Activated T-cell treated with anti-CD3 and anti-CD28 coated beads, Interleukin-2, amount 50 U/mL, for 24 hours (primary cell): ENCODE results near the gene FAM83G.
A peak's percentile ranks its signal among the peaks of the same experiment; 100 is the strongest.
"Not testable (repeated sequence)": the region's sequence is repeated elsewhere in the genome, so short reads cannot be mapped to it uniquely, and the experiment has no call there.

Experiments used
- DNase-seq: peaks from one replicate; pipeline ENCODE4 v3.0.0-alpha.2; 2020
- H3K27ac Mint-ChIP-seq: 2 replicates; pipeline ENCODE4 v1.8.0; 2020; ENCODE audit warnings: mild to moderate bottlenecking, mixed read lengths
- H3K27me3 Mint-ChIP-seq: 2 replicates; pipeline ENCODE4 v1.8.0; 2020; ENCODE audit warnings: mixed read lengths
- H3K36me3 Mint-ChIP-seq: 2 replicates; pipeline ENCODE4 v1.8.0; 2020; ENCODE audit warnings: low read depth, mixed read lengths
- H3K4me1 Mint-ChIP-seq: 2 replicates; pipeline ENCODE4 v1.8.0; 2020; ENCODE audit warnings: low read depth, mixed read lengths
- H3K4me3 Mint-ChIP-seq: 2 replicates; pipeline ENCODE4 v1.8.0; 2020; ENCODE audit warnings: mild to moderate bottlenecking, moderate library complexity, mixed read lengths
- H3K9me3 Mint-ChIP-seq: 2 replicates; pipeline ENCODE4 v1.8.0; 2020; ENCODE audit warnings: mixed read lengths

Gene FAM83G

GRCh38 chr17:18956581-18956980 is 48.0 kb downstream of the FAM83G start:
- Mint-ChIP-seq H3K36me3 (no peaks in the 10 kb centered on the region), H3K27me3 (no peaks in the 10 kb centered on the region), H3K4me3 (no peak overlapping the region), H3K4me1 (peaks cover 33% of the 10 kb centered on the region), H3K9me3 (no peaks in the 10 kb centered on the region), H3K27ac (no peak overlapping the region)
- no peak for DNase-seq

- DNase-seq, H3K36me3 Mint-ChIP-seq, H3K9me3 Mint-ChIP-seq, H3K27me3 Mint-ChIP-seq, H3K27ac Mint-ChIP-seq, H3K4me3 Mint-ChIP-seq: not testable (repeated sequence)
- peaks cover 30% of the 10 kb centered on the region for H3K4me1 Mint-ChIP-seq
Observed at GRCh38 chr17:18956021-18956420, 48.5 kb downstream of the FAM83G start.

DNA sequence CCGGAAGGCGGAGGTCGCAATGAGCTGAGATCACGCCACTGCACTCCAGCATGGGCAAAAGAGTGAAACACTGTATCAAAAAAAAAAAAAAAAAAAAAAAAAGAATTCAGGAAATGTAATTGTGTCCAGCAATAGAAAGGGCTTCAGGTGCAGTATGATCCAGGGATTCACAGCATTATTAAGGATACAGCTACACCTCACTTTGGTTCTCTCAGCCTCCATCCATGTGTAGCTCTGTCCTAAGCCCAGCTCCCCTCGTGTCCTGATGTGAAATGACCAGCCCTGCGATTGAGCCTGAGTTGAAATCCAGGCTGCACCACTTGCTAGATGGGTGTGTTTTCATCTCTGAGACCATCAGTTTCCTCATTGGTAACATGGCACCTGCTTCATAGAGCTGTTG is 49.6 kb downstream of the FAM83G start:
- no peak for DNase-seq
- Mint-ChIP-seq H3K4me1 (peaks cover 23% of the 10 kb centered on the region), H3K36me3 (no peaks in the 10 kb centered on the region), H3K4me3 (no peak overlapping the region), H3K27ac (peak overlapping the region; percentile 30), H3K27me3 (no peaks in the 10 kb centered on the region), H3K9me3 (no peaks in the 10 kb centered on the region)

- DNase-seq: no peak
- Mint-ChIP-seq H3K36me3 (no peaks in the 10 kb centered on the region), H3K4me1 (peaks cover 22% of the 10 kb centered on the region), H3K9me3 (no peaks in the 10 kb centered on the region), H3K4me3 (no peak overlapping the region), H3K27me3 (no peaks in the 10 kb centered on the region), H3K27ac (no peak overlapping the region)
Observed at GRCh38 chr17:18954321-18954720, 50.2 kb downstream of the FAM83G start.

DNA sequence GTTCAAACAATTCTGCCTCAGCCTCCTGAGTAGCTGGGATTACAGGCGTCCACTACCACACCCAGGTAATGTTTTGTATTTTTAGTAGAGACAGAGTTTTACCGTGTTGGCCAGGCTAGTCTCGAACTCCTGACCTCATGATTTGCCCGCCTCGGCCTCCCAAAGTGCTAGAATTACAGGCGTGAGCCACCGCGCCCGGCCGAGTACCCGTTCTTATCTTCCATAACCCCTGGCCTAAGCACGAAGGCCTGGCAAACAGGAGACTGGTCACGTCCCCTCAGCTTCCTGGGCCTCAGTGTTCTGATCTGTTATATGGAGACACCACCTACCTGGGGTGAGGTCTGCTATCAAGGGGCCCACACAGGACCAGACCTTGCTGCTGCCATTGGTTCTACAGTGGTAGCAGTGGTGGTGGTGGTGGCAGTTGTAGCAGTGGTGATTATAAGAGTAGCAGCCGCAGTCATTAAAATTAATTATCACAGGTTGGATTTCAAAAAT is 51.3 kb downstream of the FAM83G start:
- Mint-ChIP-seq H3K4me1 (peaks cover 22% of the 10 kb centered on the region), H3K4me3 (no peak overlapping the region), H3K9me3 (no peaks in the 10 kb centered on the region), H3K27me3 (no peaks in the 10 kb centered on the region), H3K36me3 (no peaks in the 10 kb centered on the region), H3K27ac (no peak overlapping the region)
- DNase-seq: no peak

GRCh38 chr17:18951941-18952842 is 52.4 kb downstream of the FAM83G start, which contains the start of gene SLC5A10:
Gene SLC5A10, plus strand, starts transcription at chr17:18952165. Its CDS starts 41 bp downstream, at chr17:18952206.
- H3K9me3 Mint-ChIP-seq: no peaks in the 10 kb centered on the region

GRCh38 chr17:18950944-18951905 is 53.3 kb downstream of the FAM83G start:
- no peaks in the 10 kb centered on the region for H3K36me3 Mint-ChIP-seq
- H3K27ac Mint-ChIP-seq: no peak overlapping the region
- H3K4me1 Mint-ChIP-seq: peaks cover 20% of the 10 kb centered on the region
- no peak overlapping the region for H3K4me3 Mint-ChIP-seq
- H3K27me3 Mint-ChIP-seq: no peaks in the 10 kb centered on the region
- DNase-seq: no peak
- H3K9me3 Mint-ChIP-seq: no peaks in the 10 kb centered on the region

More at GRCh38 chr17:18951941-18952842, 52.4 kb downstream of the FAM83G start, which contains the start of gene SLC5A10:
- no peaks in the 10 kb centered on the region for H3K27me3 Mint-ChIP-seq
- DNase-seq: no peak
- H3K27ac Mint-ChIP-seq: no peak within 1 kb of the TSS
- peaks cover 20% of the 10 kb centered on the region for H3K4me1 Mint-ChIP-seq
- H3K4me3 Mint-ChIP-seq: no peak within 1 kb of the TSS
- no peaks in the 10 kb centered on the region for H3K36me3 Mint-ChIP-seq

DNA sequence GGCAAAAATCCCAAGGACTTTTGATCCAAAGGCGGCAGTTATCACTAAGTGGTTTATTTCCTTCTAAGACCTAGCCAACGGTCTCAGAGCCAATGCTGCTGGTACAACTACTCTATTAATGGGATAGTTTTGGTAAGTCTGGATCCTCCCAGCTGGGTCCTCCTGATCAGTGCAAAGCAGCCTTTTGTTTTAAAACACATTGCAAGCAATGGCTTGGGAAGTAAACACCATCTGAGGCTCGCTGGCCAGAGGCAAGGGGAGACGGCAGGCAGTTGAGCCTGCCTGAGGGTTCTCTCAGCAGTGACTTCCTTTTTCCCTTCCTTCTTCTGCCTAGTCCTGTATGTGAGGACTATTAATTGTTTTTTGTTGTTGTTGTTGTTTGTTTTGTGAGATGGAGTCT is 54.2 kb downstream of the FAM83G start:
- Mint-ChIP-seq H3K27ac (no peak overlapping the region), H3K4me3 (no peak overlapping the region), H3K36me3 (no peaks in the 10 kb centered on the region), H3K4me1 (peaks cover 15% of the 10 kb centered on the region), H3K27me3 (no peaks in the 10 kb centered on the region), H3K9me3 (no peaks in the 10 kb centered on the region)
- no peak for DNase-seq

GRCh38 chr17:18949566-18949965 is 55.0 kb downstream of the FAM83G start:
- H3K27ac Mint-ChIP-seq: no peak overlapping the region
- DNase-seq: no peak
- H3K9me3 Mint-ChIP-seq: no peaks in the 10 kb centered on the region
- H3K4me1 Mint-ChIP-seq: peaks cover 11% of the 10 kb centered on the region
- no peaks in the 10 kb centered on the region for H3K27me3 Mint-ChIP-seq
- no peaks in the 10 kb centered on the region for H3K36me3 Mint-ChIP-seq
- no peak overlapping the region for H3K4me3 Mint-ChIP-seq

DNA sequence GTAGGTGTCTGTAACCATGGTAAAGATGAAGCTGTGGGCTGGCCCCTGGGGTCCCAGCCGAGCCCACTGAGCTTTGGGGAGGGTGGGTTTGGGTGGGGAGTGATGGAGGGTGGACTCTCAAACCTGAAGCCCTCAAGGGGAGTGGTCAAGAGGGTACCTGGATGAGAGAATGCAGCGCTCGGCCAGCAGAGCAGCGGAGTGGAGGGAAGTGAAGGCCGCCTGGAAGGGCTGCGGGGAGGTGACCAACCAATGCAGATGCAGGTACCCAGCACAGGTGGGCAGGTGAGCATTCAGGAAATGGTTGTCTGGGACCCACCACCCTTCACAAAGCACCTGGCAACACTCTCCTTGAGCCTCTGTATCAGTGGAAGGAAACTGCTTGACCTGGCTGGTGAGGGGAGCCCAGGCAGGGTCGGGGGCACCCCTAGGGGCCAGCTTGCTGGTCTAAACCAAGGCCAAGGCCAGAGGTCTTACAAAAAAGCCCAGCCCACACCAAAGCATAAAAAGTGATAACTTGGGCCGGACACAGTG is 56.0 kb downstream of the FAM83G start:
- no peak for DNase-seq
- H3K27me3 Mint-ChIP-seq: no peaks in the 10 kb centered on the region
- no peak overlapping the region for H3K27ac Mint-ChIP-seq
- H3K4me1 Mint-ChIP-seq: peaks cover 3% of the 10 kb centered on the region
- no peaks in the 10 kb centered on the region for H3K9me3 Mint-ChIP-seq
- H3K36me3 Mint-ChIP-seq: no peaks in the 10 kb centered on the region
- H3K4me3 Mint-ChIP-seq: no peak overlapping the region

DNA sequence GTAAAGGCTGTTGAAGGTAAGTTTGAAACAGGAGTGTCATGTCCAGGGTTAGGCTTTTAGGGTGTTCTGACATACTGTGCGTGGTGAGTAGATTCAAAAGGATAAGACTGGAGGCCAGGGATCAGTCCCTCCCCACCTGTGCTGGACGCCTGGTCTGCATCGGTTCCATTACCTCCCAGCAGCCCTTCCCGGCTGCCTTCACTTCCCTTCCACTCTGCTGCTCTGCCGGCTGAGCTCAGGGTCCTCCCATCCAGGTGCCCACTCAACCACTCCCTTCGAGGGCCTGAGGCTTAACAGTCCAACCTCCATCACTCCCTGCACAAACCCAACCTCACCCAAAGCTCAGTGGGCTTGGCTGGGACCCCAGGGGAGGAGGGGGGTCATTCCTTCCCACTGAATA is 56.7 kb downstream of the FAM83G start:
- H3K27me3 Mint-ChIP-seq: no peaks in the 10 kb centered on the region
- H3K4me3 Mint-ChIP-seq: no peak overlapping the region
- DNase-seq: no peak
- no peaks in the 10 kb centered on the region for H3K9me3 Mint-ChIP-seq
- H3K4me1 Mint-ChIP-seq: peaks cover 1% of the 10 kb centered on the region
- H3K27ac Mint-ChIP-seq: no peak overlapping the region
- H3K36me3 Mint-ChIP-seq: no peaks in the 10 kb centered on the region

DNA sequence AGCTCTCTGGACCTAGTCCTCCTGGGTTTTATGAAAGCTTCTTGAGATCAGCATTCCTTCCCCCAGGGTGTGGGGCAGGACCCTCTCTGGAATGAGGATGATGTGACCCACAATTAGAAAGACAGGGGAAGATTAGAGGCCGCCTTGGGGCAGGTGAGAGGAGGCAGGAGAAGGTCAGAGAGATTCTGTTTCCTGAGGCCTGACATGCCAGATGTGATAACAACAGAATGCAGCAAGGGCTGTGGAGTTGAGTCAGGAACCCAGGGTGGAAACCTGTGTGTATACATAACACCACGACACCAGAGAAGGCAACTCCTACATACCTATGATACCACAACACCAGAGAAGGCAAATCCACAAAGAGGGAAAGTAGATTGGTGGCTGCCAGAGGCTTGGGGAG is 58.0 kb downstream of the FAM83G start:
- Mint-ChIP-seq H3K27me3 (no peaks in the 10 kb centered on the region), H3K36me3 (no peaks in the 10 kb centered on the region), H3K9me3 (no peaks in the 10 kb centered on the region), H3K27ac (no peak overlapping the region), H3K4me1 (no peaks in the 10 kb centered on the region), H3K4me3 (no peak overlapping the region)
- DNase-seq: no peak

- H3K4me3 Mint-ChIP-seq: no peak overlapping the region
- no peak for DNase-seq
- H3K27ac Mint-ChIP-seq: no peak overlapping the region
- H3K27me3 Mint-ChIP-seq: no peaks in the 10 kb centered on the region
- no peaks in the 10 kb centered on the region for H3K36me3 Mint-ChIP-seq
- H3K4me1 Mint-ChIP-seq: no peaks in the 10 kb centered on the region
- no peaks in the 10 kb centered on the region for H3K9me3 Mint-ChIP-seq
Observed at GRCh38 chr17:18944646-18945045, 59.9 kb downstream of the FAM83G start.

GRCh38 chr17:18938692-18939023 is 65.9 kb downstream of the FAM83G start:
- DNase-seq: no peak
- Mint-ChIP-seq H3K9me3 (no peaks in the 10 kb centered on the region), H3K36me3 (no peaks in the 10 kb centered on the region), H3K27ac (no peak overlapping the region), H3K27me3 (no peaks in the 10 kb centered on the region), H3K4me1 (peaks cover 2% of the 10 kb centered on the region), H3K4me3 (no peak overlapping the region)
